Gastroesophageal sphincter (tissue), 4 donors: ENCODE measurements around the gene CACNA2D3. TPM values are rescaled to one million over a fixed set of nuclear protein-coding genes. Genes with fewer than 3 reads are reported as not detected.

Source experiments
- ATAC-seq: fragments of 150-250 bp; one replicate; pipeline ENCODE4 v1.9.1; 2016; ENCODE audit warnings: mild to moderate bottlenecking, moderate library complexity
- H3K27ac ChIP-seq, 4 donors: fragments of 200-600 bp; sonication (generic) in 3 of 4; 1 replicate in 3 of 4; 2 replicates in 1 of 4; pipeline ENCODE4 v1.5.1; 2016 to 2019
- H3K27me3 ChIP-seq: fragments of 200-600 bp; sonication (generic); one replicate; pipeline ENCODE4 v1.5.1; 2019
- H3K36me3 ChIP-seq, 2 donors: fragments of 200-600 bp; sonication (generic); one replicate each; pipeline ENCODE4 v1.5.1; 2019; ENCODE audit warnings: control low read depth in 1 of 2
- H3K4me1 ChIP-seq, 3 donors: fragments of 200-600 bp; sonication (generic); 1 replicate in 2 of 3; 2 replicates in 1 of 3; pipeline ENCODE4 v1.5.1; 2016 to 2019; ENCODE audit warnings: control low read depth in 2 of 3
- H3K4me3 ChIP-seq, 2 donors: fragments of 200-600 bp; sonication (generic); one replicate each; pipeline ENCODE4 v1.5.1; 2019; ENCODE audit warnings: mild to moderate bottlenecking in 1 of 2, moderate library complexity in 1 of 2
- H3K9me3 ChIP-seq, 3 donors: fragments of 200-600 bp; sonication (generic); one replicate each; pipeline ENCODE4 v1.5.1; 2017 to 2019; ENCODE audit warnings: control low read depth in 2 of 3
- EP300 ChIP-seq: sonication (generic); formaldehyde crosslinking; IDR thresholded peaks from one replicate; pipeline ENCODE4 v1.6.1; 2017; ENCODE audit warnings: antibody characterized with exemption, mild to moderate bottlenecking
- POLR2A ChIP-seq, 2 donors: fragments of 450-650 bp; IDR thresholded peaks; one replicate each; pipeline ENCODE4 v1.6.1; 2017; ENCODE audit warnings: antibody characterized with exemption in 2 of 2, mild to moderate bottlenecking in 2 of 2, moderate library complexity in 1 of 2
- POLR2AphosphoS5 ChIP-seq: sonication (generic); formaldehyde crosslinking; IDR thresholded peaks from one replicate; pipeline ENCODE4 v1.6.1; 2017; ENCODE audit warnings: antibody characterized with exemption
- WGBS, 2 donors: methylation state at CpG; one replicate each; pipeline ENCODE4 v1.1.5; 2018; ENCODE audit warnings: low coverage in 1 of 2; 5-methylcytosine and 5-hydroxymethylcytosine counted together
- total RNA-seq, 4 donors: library from RNA; depleted of rRNA; stranded (reverse); fragments of >200 nt; gene quantifications; one replicate each; pipeline ENCODE4 v1.1.0, GENCODE V29; 2016
- TF ChIP-seq, protein P1 (sequence below), 4 experiments: fragments of 200-600 bp in 2 of 4; fragments of 450-650 bp in 2 of 4; sonication (generic) in 1 of 4; IDR thresholded peaks; one replicate each; pipeline ENCODE4 v1.5.1; 2017 to 2019; ENCODE audit warnings: antibody characterized with exemption in 4 of 4, mild to moderate bottlenecking in 2 of 4, moderate library complexity in 2 of 4

CACNA2D3 gene
- total RNA-seq, 4 donors from 2014 or later: 0.94 to 6.5 (median 3.5) TPM

- no peak for TF ChIP-seq EP300
- TF ChIP-seq, protein P1, sequence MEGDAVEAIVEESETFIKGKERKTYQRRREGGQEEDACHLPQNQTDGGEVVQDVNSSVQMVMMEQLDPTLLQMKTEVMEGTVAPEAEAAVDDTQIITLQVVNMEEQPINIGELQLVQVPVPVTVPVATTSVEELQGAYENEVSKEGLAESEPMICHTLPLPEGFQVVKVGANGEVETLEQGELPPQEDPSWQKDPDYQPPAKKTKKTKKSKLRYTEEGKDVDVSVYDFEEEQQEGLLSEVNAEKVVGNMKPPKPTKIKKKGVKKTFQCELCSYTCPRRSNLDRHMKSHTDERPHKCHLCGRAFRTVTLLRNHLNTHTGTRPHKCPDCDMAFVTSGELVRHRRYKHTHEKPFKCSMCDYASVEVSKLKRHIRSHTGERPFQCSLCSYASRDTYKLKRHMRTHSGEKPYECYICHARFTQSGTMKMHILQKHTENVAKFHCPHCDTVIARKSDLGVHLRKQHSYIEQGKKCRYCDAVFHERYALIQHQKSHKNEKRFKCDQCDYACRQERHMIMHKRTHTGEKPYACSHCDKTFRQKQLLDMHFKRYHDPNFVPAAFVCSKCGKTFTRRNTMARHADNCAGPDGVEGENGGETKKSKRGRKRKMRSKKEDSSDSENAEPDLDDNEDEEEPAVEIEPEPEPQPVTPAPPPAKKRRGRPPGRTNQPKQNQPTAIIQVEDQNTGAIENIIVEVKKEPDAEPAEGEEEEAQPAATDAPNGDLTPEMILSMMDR (IDR thresholded peaks at IDR 0.05): no peak
- TF ChIP-seq POLR2A (IDR thresholded peaks at IDR 0.05): no peak
- no peak for TF ChIP-seq POLR2AphosphoS5
- H3K27me3 ChIP-seq: no peaks in the 10 kb centered on the region
- WGBS, 2 donors: 82 to 83% methylated on average over 2 to 3 of the region's 3 CpGs
- no peak overlapping the region for H3K4me3 ChIP-seq
- H3K27ac ChIP-seq: no peak overlapping the region
- peaks cover 0 to 22% (median 0%) of the 10 kb centered on the region in 3 donors for H3K4me1 ChIP-seq
- no peak for ATAC-seq
- peaks cover 0 to 7% (median 0%) of the 10 kb centered on the region in 3 donors for H3K9me3 ChIP-seq
- no peaks in the 10 kb centered on the region for H3K36me3 ChIP-seq
These were observed 663.6 kb downstream of the CACNA2D3 start for GRCh38 chr3:54785976-54786375.

DNA sequence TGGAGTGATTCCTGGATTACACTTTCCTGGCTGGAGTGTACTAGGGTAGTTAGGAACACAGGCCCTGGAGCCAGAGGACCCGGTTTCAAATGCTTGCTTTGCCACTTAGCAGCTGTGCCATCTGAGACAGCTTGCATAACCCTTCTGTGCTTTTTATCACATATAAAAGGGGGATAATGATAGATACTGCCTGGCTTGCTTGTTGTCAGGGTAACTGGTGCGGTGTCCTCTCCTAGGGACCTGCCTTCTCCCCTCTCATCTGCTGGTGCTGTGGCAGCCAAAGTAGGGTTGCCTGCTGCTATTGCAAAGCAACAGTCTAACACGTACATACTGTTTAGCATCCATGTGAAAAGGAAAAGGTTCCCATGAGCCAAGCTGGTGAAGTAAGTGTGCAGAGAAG, 667.7 kb downstream of the CACNA2D3 start:
- ATAC-seq: no peak
- peak overlapping the region in 2 of 4 donors; percentile 40 to 47 for H3K27ac ChIP-seq

GRCh38 chr3:54791501-54792156, 669.3 kb downstream of the CACNA2D3 start:
- H3K27ac ChIP-seq: no peak overlapping the region
- H3K4me1 ChIP-seq: peaks cover 0 to 25% (median 0%) of the 10 kb centered on the region in 3 donors
- TF ChIP-seq POLR2A (IDR thresholded peaks at IDR 0.05) (no peak), POLR2AphosphoS5 (no peak), EP300 (no peak)
- H3K27me3 ChIP-seq: no peaks in the 10 kb centered on the region
- ATAC-seq: no peak
- peaks cover 0 to 7% (median 0%) of the 10 kb centered on the region in 3 donors for H3K9me3 ChIP-seq
- WGBS, 2 donors: 28 to 41% methylated on average over 2 of the region's 2 CpGs
- H3K4me3 ChIP-seq: no peak overlapping the region
- H3K36me3 ChIP-seq: no peaks in the 10 kb centered on the region

More for the DNA sequence above, 667.7 kb downstream of the CACNA2D3 start:
- 58% methylated on average over 2 of the region's 3 CpGs; no CpG with 5 or more reads in 1 of the 2 donors for WGBS, 2 donors
- TF ChIP-seq, protein P1 (IDR thresholded peaks at IDR 0.05): no peak
- TF ChIP-seq POLR2AphosphoS5: no peak
- TF ChIP-seq POLR2A (IDR thresholded peaks at IDR 0.05): no peak
- TF ChIP-seq EP300: no peak
- H3K9me3 ChIP-seq: peaks cover 0 to 7% (median 0%) of the 10 kb centered on the region in 3 donors
- H3K4me3 ChIP-seq: no peak overlapping the region
- no peaks in the 10 kb centered on the region for H3K27me3 ChIP-seq
- no peaks in the 10 kb centered on the region for H3K36me3 ChIP-seq
- peaks cover 0 to 25% (median 0%) of the 10 kb centered on the region in 3 donors for H3K4me1 ChIP-seq

DNA sequence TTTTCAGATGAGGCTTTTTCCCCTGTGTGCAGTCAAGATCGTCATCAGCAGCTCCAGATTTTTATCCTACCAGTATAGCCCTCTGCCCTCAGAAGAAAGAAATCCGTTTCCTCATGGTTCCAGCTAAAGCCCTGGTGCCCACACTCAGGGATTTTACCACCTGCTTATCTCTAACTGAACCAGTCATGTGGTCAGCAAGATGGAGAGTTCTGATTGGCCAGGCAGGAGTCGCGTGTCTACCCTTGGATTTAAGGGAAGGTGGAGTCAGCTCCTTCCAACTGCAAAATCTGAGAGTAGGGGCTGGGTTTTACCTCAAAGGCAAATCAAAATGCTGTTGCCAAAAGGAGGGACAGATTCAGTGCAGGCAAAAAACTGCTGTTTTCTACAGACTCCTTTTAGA, 670.2 kb downstream of the CACNA2D3 start:
- H3K36me3 ChIP-seq: no peaks in the 10 kb centered on the region
- 88% methylated on average over 4 of the region's 4 CpGs; no CpG with 5 or more reads in 1 of the 2 donors for WGBS, 2 donors
- H3K4me3 ChIP-seq: no peak overlapping the region
- no peaks in the 10 kb centered on the region for H3K9me3 ChIP-seq
- H3K4me1 ChIP-seq: peaks cover 0 to 25% (median 0%) of the 10 kb centered on the region in 3 donors
- no peak overlapping the region for H3K27ac ChIP-seq
- no peaks in the 10 kb centered on the region for H3K27me3 ChIP-seq
- TF ChIP-seq POLR2AphosphoS5 (no peak), EP300 (no peak), POLR2A (IDR thresholded peaks at IDR 0.05) (no peak)
- TF ChIP-seq, protein P1 (IDR thresholded peaks at IDR 0.05): no peak
- no peak for ATAC-seq

- Histone ChIP-seq H3K27me3 (no peaks in the 10 kb centered on the region), H3K9me3 (no peaks in the 10 kb centered on the region), H3K4me1 (peaks cover 0 to 25% (median 0%) of the 10 kb centered on the region in 3 donors), H3K27ac (no peak overlapping the region), H3K4me3 (no peak overlapping the region), H3K36me3 (no peaks in the 10 kb centered on the region)
- TF ChIP-seq POLR2A (IDR thresholded peaks at IDR 0.05): no peak
- TF ChIP-seq POLR2AphosphoS5: no peak
- TF ChIP-seq, protein P1 (IDR thresholded peaks at IDR 0.05): no peak
- no peak for TF ChIP-seq EP300
- no peak for ATAC-seq
- WGBS, 2 donors: 62 to 67% methylated on average over 5 to 6 of the region's 6 CpGs
These were observed 670.8 kb downstream of the CACNA2D3 start for GRCh38 chr3:54793171-54793570.
